ENCODE data around the gene MST1R. TPM values are rescaled to one million over a fixed set of nuclear protein-coding genes. Genes with fewer than 3 reads are reported as not detected.
"Not testable (repeated sequence)": the region's sequence is repeated elsewhere in the genome, so short reads cannot be mapped to it uniquely, and the experiment has no call there.

MST1R gene
- total RNA-seq, 1 donor from 2014 or later = 1.3 TPM

GRCh38 chr3:49906073-49906743, 2.5 kb upstream of the MST1R start:
- Mint-ChIP-seq H3K4me3 (ENCODE audit: low read depth) (peak overlapping the region; percentile 54), H3K9me3 (no peaks in the 10 kb centered on the region), H3K27me3 (ENCODE audit: low read depth) (no peaks in the 10 kb centered on the region), H3K27ac (peak overlapping the region; percentile 44), H3K36me3 (ENCODE audit: low read depth) (peaks cover 9% of the 10 kb centered on the region), H3K4me1 (ENCODE audit: low read depth) (peaks cover 25% of the 10 kb centered on the region)
- intact Hi-C loops (cut with micrococcal nuclease) = loop anchor here (2.0 kb wide), 1 partner anchor 103 kb away; the partner anchor contains the start of gene INKA1
- DNase-seq (ENCODE audit: low spot score) = peak; percentile 37

- Mint-ChIP-seq H3K27ac (peak overlapping the region; percentile 86), H3K4me1 (ENCODE audit: low read depth) (peaks cover 25% of the 10 kb centered on the region), H3K4me3 (ENCODE audit: low read depth) (peak overlapping the region; percentile 82)
- intact Hi-C loops (cut with micrococcal nuclease); H3K36me3 Mint-ChIP-seq (ENCODE audit: low read depth); H3K27me3 Mint-ChIP-seq (ENCODE audit: low read depth); DNase-seq (ENCODE audit: low spot score); H3K9me3 Mint-ChIP-seq: not testable (repeated sequence)
These were observed 775 bp upstream of the MST1R start for GRCh38 chr3:49904448-49904847.

DNA sequence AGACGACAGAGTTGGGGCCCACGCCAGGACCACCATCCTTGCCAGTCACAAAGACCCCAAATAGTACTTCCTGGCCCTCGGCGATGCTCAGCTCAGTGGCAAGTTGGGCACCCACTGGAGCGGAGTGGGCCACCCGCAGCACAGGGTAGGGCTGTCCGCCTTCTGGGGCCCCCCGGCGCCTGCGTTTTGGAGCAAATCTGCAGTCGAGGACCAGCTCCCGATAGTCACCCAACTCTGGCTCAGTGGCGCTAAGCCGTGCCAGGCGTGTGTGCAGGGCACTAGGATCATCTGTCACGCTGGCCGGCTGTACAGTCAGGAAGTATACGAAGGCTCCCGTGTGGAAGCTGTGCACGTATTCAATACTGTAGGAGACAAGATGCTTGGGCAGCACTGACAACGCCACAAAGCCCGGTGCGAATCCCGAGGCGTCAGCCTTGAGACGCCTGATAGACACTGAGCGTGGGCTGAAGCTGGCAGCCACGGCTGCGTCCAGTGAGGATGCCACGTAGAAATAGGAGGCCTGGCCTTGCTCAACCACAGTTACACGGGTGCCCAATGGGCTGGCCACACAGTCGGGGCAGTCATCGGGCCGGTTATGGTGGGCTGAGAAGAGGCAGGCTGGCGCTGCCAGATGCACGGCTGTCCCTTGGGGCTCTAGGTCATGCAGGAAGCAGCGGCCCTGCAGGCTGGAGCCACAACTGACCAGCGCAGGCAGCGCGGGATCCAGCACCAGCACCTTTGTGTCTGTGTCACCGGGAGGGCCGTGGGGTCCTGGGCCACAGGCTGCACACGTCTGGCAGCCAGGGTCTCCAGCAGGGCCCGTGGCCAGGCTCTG, 945 bp downstream of the MST1R start:
- H3K9me3 Mint-ChIP-seq = no peaks in the 10 kb centered on the region
- DNase-seq (ENCODE audit: low spot score) = no peak
- no peaks in the 10 kb centered on the region for H3K36me3 Mint-ChIP-seq (ENCODE audit: low read depth)
- H3K27me3 Mint-ChIP-seq (ENCODE audit: low read depth) = no peaks in the 10 kb centered on the region
- H3K4me3 Mint-ChIP-seq (ENCODE audit: low read depth) = no peak overlapping the region
- intact Hi-C loops (cut with micrococcal nuclease) = no loop called here
- no peak overlapping the region for H3K27ac Mint-ChIP-seq
- H3K4me1 Mint-ChIP-seq (ENCODE audit: low read depth) = peaks cover 25% of the 10 kb centered on the region

GRCh38 chr3:49901366-49902339, 2.0 kb downstream of the MST1R start:
- intact Hi-C loops (cut with micrococcal nuclease) = no loop called here
- Mint-ChIP-seq H3K27me3 (ENCODE audit: low read depth) (no peaks in the 10 kb centered on the region), H3K9me3 (no peaks in the 10 kb centered on the region), H3K36me3 (ENCODE audit: low read depth) (no peaks in the 10 kb centered on the region), H3K4me1 (ENCODE audit: low read depth) (peaks cover 21% of the 10 kb centered on the region), H3K4me3 (ENCODE audit: low read depth) (no peak overlapping the region), H3K27ac (no peak overlapping the region)
- DNase-seq (ENCODE audit: low spot score) = no peak

DNA sequence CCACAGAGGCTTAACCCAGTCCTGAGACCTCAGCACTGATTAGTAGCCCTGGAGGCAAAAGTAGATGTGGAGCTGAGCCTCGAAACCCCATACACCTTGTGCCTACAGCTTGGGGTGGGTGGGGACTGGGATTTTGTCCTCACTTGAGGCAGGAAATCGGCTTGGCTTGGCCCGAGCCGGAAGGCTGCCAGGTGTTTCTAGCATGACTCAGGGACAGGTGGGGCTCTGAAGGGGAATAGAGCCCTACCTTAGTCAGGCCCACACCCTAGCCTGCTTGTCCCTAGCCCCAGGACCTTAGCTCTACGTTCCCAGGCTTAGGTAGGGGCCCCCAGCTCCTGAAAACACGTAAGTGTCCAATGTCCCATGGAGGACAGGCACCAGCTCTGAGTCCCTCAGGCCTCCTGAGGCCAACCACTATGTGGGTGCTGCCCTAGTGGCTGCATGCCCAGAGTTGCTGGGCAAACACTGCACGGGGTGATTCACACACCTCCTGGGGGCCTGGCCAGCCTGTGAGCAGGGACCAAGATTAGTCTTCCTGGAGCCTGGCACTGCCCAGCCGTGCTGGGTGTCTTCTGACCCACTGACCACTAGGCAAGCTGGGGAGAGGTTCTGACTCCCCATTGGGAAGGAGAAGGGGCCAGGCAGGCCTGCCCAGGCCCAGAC, 3.1 kb downstream of the MST1R start:
- peaks cover 11% of the 10 kb centered on the region for H3K4me1 Mint-ChIP-seq (ENCODE audit: low read depth)
- no peaks in the 10 kb centered on the region for H3K27me3 Mint-ChIP-seq (ENCODE audit: low read depth)
- no peaks in the 10 kb centered on the region for H3K36me3 Mint-ChIP-seq (ENCODE audit: low read depth)
- no peak overlapping the region for H3K27ac Mint-ChIP-seq
- intact Hi-C loops (cut with micrococcal nuclease) = no loop called here
- no peaks in the 10 kb centered on the region for H3K9me3 Mint-ChIP-seq
- DNase-seq (ENCODE audit: low spot score) = no peak
- H3K4me3 Mint-ChIP-seq (ENCODE audit: low read depth) = no peak overlapping the region

- H3K4me1 Mint-ChIP-seq (ENCODE audit: low read depth) = peaks cover 6% of the 10 kb centered on the region
- no peak overlapping the region for H3K27ac Mint-ChIP-seq
- H3K27me3 Mint-ChIP-seq (ENCODE audit: low read depth) = no peaks in the 10 kb centered on the region
- H3K9me3 Mint-ChIP-seq = no peaks in the 10 kb centered on the region
- H3K4me3 Mint-ChIP-seq (ENCODE audit: low read depth) = no peak overlapping the region
- H3K36me3 Mint-ChIP-seq (ENCODE audit: low read depth) = no peaks in the 10 kb centered on the region
- intact Hi-C loops (cut with micrococcal nuclease) = no loop called here
- no peak for DNase-seq (ENCODE audit: low spot score)
These were observed 3.9 kb downstream of the MST1R start for GRCh38 chr3:49899815-49900214.

GRCh38 chr3:49898991-49899390, 4.7 kb downstream of the MST1R start:
- Mint-ChIP-seq H3K27ac (no peak overlapping the region), H3K4me3 (ENCODE audit: low read depth) (no peak overlapping the region), H3K9me3 (no peaks in the 10 kb centered on the region), H3K4me1 (ENCODE audit: low read depth) (peaks cover 2% of the 10 kb centered on the region), H3K27me3 (ENCODE audit: low read depth) (no peaks in the 10 kb centered on the region), H3K36me3 (ENCODE audit: low read depth) (no peaks in the 10 kb centered on the region)
- no peak for DNase-seq (ENCODE audit: low spot score)
- intact Hi-C loops (cut with micrococcal nuclease) = no loop called here

- H3K4me3 Mint-ChIP-seq (ENCODE audit: low read depth) = no peak overlapping the region
- intact Hi-C loops (cut with micrococcal nuclease) = no loop called here
- H3K27ac Mint-ChIP-seq = no peak overlapping the region
- no peaks in the 10 kb centered on the region for H3K4me1 Mint-ChIP-seq (ENCODE audit: low read depth)
- H3K27me3 Mint-ChIP-seq (ENCODE audit: low read depth) = no peaks in the 10 kb centered on the region
- DNase-seq (ENCODE audit: low spot score) = no peak
- no peaks in the 10 kb centered on the region for H3K9me3 Mint-ChIP-seq
- H3K36me3 Mint-ChIP-seq (ENCODE audit: low read depth) = no peaks in the 10 kb centered on the region
These were observed 7.3 kb downstream of the MST1R start for GRCh38 chr3:49896345-49896744.

DNA sequence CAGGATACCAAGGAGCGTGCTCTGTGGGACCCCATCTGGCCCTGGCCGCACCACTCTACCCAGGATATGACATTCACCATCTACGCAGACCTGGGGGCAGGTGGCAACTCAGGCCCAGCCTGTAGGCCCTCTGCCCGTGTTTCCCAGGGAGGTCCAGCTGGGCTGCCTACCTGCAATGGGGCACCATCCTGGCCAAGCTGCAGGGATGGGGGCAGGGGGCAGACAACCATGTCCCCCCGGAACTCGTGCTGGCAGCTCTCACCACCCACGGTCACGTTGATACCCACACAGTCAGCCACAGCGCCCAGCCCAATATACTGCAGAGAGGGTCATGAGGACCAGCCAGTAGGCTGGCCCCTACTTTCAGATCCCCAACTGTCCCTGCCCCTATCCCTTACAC, 7.9 kb downstream of the MST1R start:
- no peak overlapping the region for H3K4me3 Mint-ChIP-seq (ENCODE audit: low read depth)
- H3K36me3 Mint-ChIP-seq (ENCODE audit: low read depth) = no peaks in the 10 kb centered on the region
- H3K27me3 Mint-ChIP-seq (ENCODE audit: low read depth) = no peaks in the 10 kb centered on the region
- no peak for DNase-seq (ENCODE audit: low spot score)
- no peaks in the 10 kb centered on the region for H3K9me3 Mint-ChIP-seq
- no peak overlapping the region for H3K27ac Mint-ChIP-seq
- no peaks in the 10 kb centered on the region for H3K4me1 Mint-ChIP-seq (ENCODE audit: low read depth)
- intact Hi-C loops (cut with micrococcal nuclease) = no loop called here

DNA sequence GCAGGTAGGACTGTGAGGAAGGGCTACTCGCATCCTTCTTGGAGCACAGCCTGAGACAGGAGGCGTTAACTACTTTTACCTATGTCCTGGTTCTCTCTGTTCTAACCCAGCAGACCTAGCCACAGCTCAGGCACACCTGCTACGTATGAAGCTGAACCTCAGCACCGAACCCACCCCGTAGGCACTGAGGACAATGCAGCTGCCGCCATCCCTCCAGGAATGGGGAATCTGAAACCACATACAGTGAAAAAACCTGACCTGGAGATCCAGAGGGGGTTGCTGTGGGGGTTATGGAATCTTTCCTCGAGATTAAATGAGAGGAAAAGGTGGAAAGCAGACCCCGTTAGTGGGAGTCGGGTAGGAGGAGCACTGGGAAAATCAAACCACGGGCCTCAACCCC, 14.4 kb downstream of the MST1R start:
- intact Hi-C loops (cut with micrococcal nuclease) = no loop called here
- no peaks in the 10 kb centered on the region for H3K4me1 Mint-ChIP-seq (ENCODE audit: low read depth)
- no peaks in the 10 kb centered on the region for H3K27me3 Mint-ChIP-seq (ENCODE audit: low read depth)
- DNase-seq (ENCODE audit: low spot score) = no peak
- H3K9me3 Mint-ChIP-seq = no peaks in the 10 kb centered on the region
- no peaks in the 10 kb centered on the region for H3K36me3 Mint-ChIP-seq (ENCODE audit: low read depth)
- H3K4me3 Mint-ChIP-seq (ENCODE audit: low read depth) = no peak overlapping the region
- H3K27ac Mint-ChIP-seq = no peak overlapping the region

GRCh38 chr3:49886922-49887265, 16.8 kb downstream of the MST1R start:
- H3K9me3 Mint-ChIP-seq = no peaks in the 10 kb centered on the region
- no peaks in the 10 kb centered on the region for H3K36me3 Mint-ChIP-seq (ENCODE audit: low read depth)
- no peak overlapping the region for H3K4me3 Mint-ChIP-seq (ENCODE audit: low read depth)
- no peaks in the 10 kb centered on the region for H3K4me1 Mint-ChIP-seq (ENCODE audit: low read depth)
- DNase-seq (ENCODE audit: low spot score) = no peak
- H3K27ac Mint-ChIP-seq = no peak overlapping the region
- intact Hi-C loops (cut with micrococcal nuclease) = no loop called here
- H3K27me3 Mint-ChIP-seq (ENCODE audit: low read depth) = no peaks in the 10 kb centered on the region

DNA sequence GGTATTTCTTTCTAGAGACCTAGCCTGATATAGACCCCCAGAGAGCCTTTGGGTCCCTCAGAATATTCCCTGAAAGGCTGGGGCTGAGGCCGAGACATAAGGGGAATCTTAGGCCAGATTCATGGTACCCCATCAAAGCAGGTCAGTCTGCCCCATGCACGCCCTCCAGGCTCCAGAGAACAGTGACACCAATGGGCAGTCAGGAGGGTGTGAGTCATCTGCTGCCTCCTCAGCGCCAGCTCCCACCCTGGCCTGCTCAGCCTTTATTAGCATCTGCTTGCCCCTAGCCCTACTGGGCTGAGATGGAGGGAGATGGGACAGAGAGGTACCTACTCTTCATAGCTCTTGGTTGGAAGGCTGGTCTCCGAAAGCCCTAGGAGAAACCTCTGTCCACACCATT, 19.7 kb downstream of the MST1R start:
- no peaks in the 10 kb centered on the region for H3K4me1 Mint-ChIP-seq (ENCODE audit: low read depth)
- H3K27me3 Mint-ChIP-seq (ENCODE audit: low read depth) = no peaks in the 10 kb centered on the region
- DNase-seq (ENCODE audit: low spot score) = no peak
- H3K27ac Mint-ChIP-seq = no peak overlapping the region
- no peaks in the 10 kb centered on the region for H3K36me3 Mint-ChIP-seq (ENCODE audit: low read depth)
- H3K9me3 Mint-ChIP-seq = no peaks in the 10 kb centered on the region
- H3K4me3 Mint-ChIP-seq (ENCODE audit: low read depth) = no peak overlapping the region
- intact Hi-C loops (cut with micrococcal nuclease) = no loop called here
